WERI-Rb-1 (cell line): ENCODE measurements around the gene GPHN.
"Not testable (repeated sequence)": the region's sequence is repeated elsewhere in the genome, so short reads cannot be mapped to it uniquely, and the experiment has no call there.

ENCODE experiments used
- DNase-seq: peaks from one replicate; pipeline ENCODE4 v3.0.0-alpha.2; 2020
- H3K27ac ChIP-seq: fragments of 250-450 bp; sonication (Bioruptor Pico); 2 replicates; pipeline ENCODE4 v1.5.1; 2020; ENCODE audit warnings: mild to moderate bottlenecking, moderate library complexity
- H3K27me3 ChIP-seq: fragments of 250-450 bp; sonication (Bioruptor Pico); 2 replicates; pipeline ENCODE4 v1.5.1; 2021; ENCODE audit warnings: mild to moderate bottlenecking, low read depth, moderate library complexity; ENCODE audit not compliant: insufficient read depth, severe bottlenecking
- H3K36me3 ChIP-seq: fragments of 250-450 bp; sonication (Bioruptor Pico); 2 replicates; pipeline ENCODE4 v1.5.1; 2020; ENCODE audit warnings: mild to moderate bottlenecking, moderate library complexity
- H3K4me3 ChIP-seq: 2 replicates; pipeline ENCODE4 v1.5.1; 2011; ENCODE audit warnings: low read depth, mild to moderate bottlenecking, control low read depth, low read length
- H3K9me3 ChIP-seq: fragments of 250-450 bp; sonication (Bioruptor Pico); 2 replicates; pipeline ENCODE4 v1.5.1; 2021; ENCODE audit warnings: mild to moderate bottlenecking, moderate library complexity; ENCODE audit not compliant: severe bottlenecking
- CTCF ChIP-seq: IDR thresholded peaks from 2 replicates; pipeline ENCODE4 v1.5.1; 2011; ENCODE audit warnings: low read depth, mild to moderate bottlenecking, control low read depth, inconsistent platforms, low read length

Gene GPHN

GRCh38 chr14:66824251-66824650, 316.3 kb downstream of the GPHN start:
- DNase-seq, result no peak
- Histone ChIP-seq H3K4me3 (no peak overlapping the region), H3K36me3 (no peaks in the 10 kb centered on the region), H3K27ac (no peak overlapping the region), H3K9me3 (no peaks in the 10 kb centered on the region), H3K27me3 (no peaks in the 10 kb centered on the region)
- no peak for TF ChIP-seq CTCF

GRCh38 chr14:66827182-66827581, 319.2 kb downstream of the GPHN start:
- no peak for TF ChIP-seq CTCF

GRCh38 chr14:66831173-66831572, 323.2 kb downstream of the GPHN start:
- Histone ChIP-seq H3K27ac (no peak overlapping the region), H3K9me3 (no peaks in the 10 kb centered on the region), H3K27me3 (no peaks in the 10 kb centered on the region), H3K36me3 (no peaks in the 10 kb centered on the region), H3K4me3 (no peak overlapping the region)
- no peak for TF ChIP-seq CTCF
- no peak for DNase-seq

More at GRCh38 chr14:66827182-66827581, 319.2 kb downstream of the GPHN start:
- H3K9me3 ChIP-seq, result no peaks in the 10 kb centered on the region
- no peaks in the 10 kb centered on the region for H3K27me3 ChIP-seq
- no peak overlapping the region for H3K27ac ChIP-seq
- no peak overlapping the region for H3K4me3 ChIP-seq
- no peaks in the 10 kb centered on the region for H3K36me3 ChIP-seq
- DNase-seq, result no peak

- Histone ChIP-seq H3K4me3 (no peak overlapping the region), H3K27me3 (no peaks in the 10 kb centered on the region), H3K36me3 (no peaks in the 10 kb centered on the region), H3K27ac (no peak overlapping the region), H3K9me3 (no peaks in the 10 kb centered on the region)
- DNase-seq, result no peak
- TF ChIP-seq CTCF, result no peak
Observed at GRCh38 chr14:66833816-66834215, 325.9 kb downstream of the GPHN start.

- H3K9me3 ChIP-seq, DNase-seq, H3K4me3 ChIP-seq, H3K27ac ChIP-seq, H3K27me3 ChIP-seq, H3K36me3 ChIP-seq: not testable (repeated sequence)
Observed at GRCh38 chr14:66837436-66837835, 329.5 kb downstream of the GPHN start.

- DNase-seq, result no peak
- no peak overlapping the region for H3K4me3 ChIP-seq
- no peaks in the 10 kb centered on the region for H3K36me3 ChIP-seq
- no peaks in the 10 kb centered on the region for H3K27me3 ChIP-seq
- TF ChIP-seq CTCF, result no peak
- H3K27ac ChIP-seq, result no peak overlapping the region
- H3K9me3 ChIP-seq, result no peaks in the 10 kb centered on the region
Observed at GRCh38 chr14:66842911-66843512, 335.1 kb downstream of the GPHN start.
